Large intestine (tissue), 3 donors: ENCODE measurements around the gene ADORA3. TPM values are rescaled to one million over a fixed set of nuclear protein-coding genes. Genes with fewer than 3 reads are reported as not detected.

Source experiments
- DNase-seq, 2 donors: peaks; one replicate each; pipeline versions ENCODE4 v3.0.0 to v3.0.0-alpha.2; 2013
- H3K27ac ChIP-seq: one replicate; pipeline ENCODE4 v1.5.1; 2013; ENCODE audit warnings: low read length
- H3K27me3 ChIP-seq: 2 replicates; pipeline ENCODE4 v1.6.1; 2013; ENCODE audit warnings: low read length; ENCODE audit not compliant: control insufficient read depth, insufficient read depth
- H3K36me3 ChIP-seq: 2 replicates; pipeline ENCODE4 v1.6.1; 2013; ENCODE audit warnings: low read length; ENCODE audit not compliant: control insufficient read depth, insufficient read depth
- H3K4me1 ChIP-seq: one replicate; pipeline ENCODE4 v1.6.1; 2013; ENCODE audit warnings: low read length; ENCODE audit not compliant: control insufficient read depth, insufficient read depth
- H3K4me3 ChIP-seq: one replicate; pipeline ENCODE4 v1.5.1; 2013; ENCODE audit warnings: low read length
- H3K9me3 ChIP-seq: one replicate; pipeline ENCODE4 v1.6.1; 2013; ENCODE audit warnings: mild to moderate bottlenecking, low read depth, low read length, moderate library complexity; ENCODE audit not compliant: control insufficient read depth
- WGBS: methylation state at CpG from one replicate; pipeline ENCODE4 v1.1.5; 2013; ENCODE audit warnings: low lambda C conversion rate; ENCODE audit not compliant: insufficient coverage; 5-methylcytosine and 5-hydroxymethylcytosine counted together
- polyA plus RNA-seq: library from polyadenylated mRNA; unstranded; fragments of 120-200 nt; gene quantifications from one replicate; pipeline ENCODE4 v1.2.1, GENCODE V29; 2013

The ADORA3 gene
- polyA plus RNA-seq, 1 donor: 2.9 TPM

GRCh38 chr1:111476761-111477309, 26.6 kb downstream of the ADORA3 start:
- H3K27me3 ChIP-seq: no peaks in the 10 kb centered on the region
- no peak overlapping the region for H3K27ac ChIP-seq
- WGBS: no CpG with 5 or more reads among the region's 2 CpGs
- peaks cover 6% of the 10 kb centered on the region for H3K36me3 ChIP-seq
- no peaks in the 10 kb centered on the region for H3K4me1 ChIP-seq
- no peaks in the 10 kb centered on the region for H3K9me3 ChIP-seq
- no peak overlapping the region for H3K4me3 ChIP-seq
- peak in 1 of 2 donors; percentile 20 for DNase-seq

- Histone ChIP-seq H3K36me3 (peaks cover 6% of the 10 kb centered on the region), H3K4me1 (no peaks in the 10 kb centered on the region), H3K4me3 (no peak overlapping the region), H3K9me3 (no peaks in the 10 kb centered on the region), H3K27me3 (no peaks in the 10 kb centered on the region), H3K27ac (no peak overlapping the region)
- no peak for DNase-seq
Observed at GRCh38 chr1:111476214-111476613, 27.2 kb downstream of the ADORA3 start.

GRCh38 chr1:111475701-111476100, 27.7 kb downstream of the ADORA3 start:
- DNase-seq: no peak
- no peak overlapping the region for H3K4me3 ChIP-seq
- WGBS: 72% methylated on average over 3 of the region's 5 CpGs
- peaks cover 6% of the 10 kb centered on the region for H3K36me3 ChIP-seq
- H3K27me3 ChIP-seq: no peaks in the 10 kb centered on the region
- H3K27ac ChIP-seq: no peak overlapping the region
- H3K4me1 ChIP-seq: no peaks in the 10 kb centered on the region
- H3K9me3 ChIP-seq: no peaks in the 10 kb centered on the region

- H3K4me3 ChIP-seq: no peak overlapping the region
Observed at GRCh38 chr1:111474521-111474920, 28.9 kb downstream of the ADORA3 start.

GRCh38 chr1:111474106-111474505, 29.3 kb downstream of the ADORA3 start:
- H3K27me3 ChIP-seq: no peaks in the 10 kb centered on the region
- no peak overlapping the region for H3K27ac ChIP-seq
- H3K4me3 ChIP-seq: no peak overlapping the region
- 94% methylated on average over 2 of the region's 5 CpGs for WGBS
- H3K9me3 ChIP-seq: no peaks in the 10 kb centered on the region
- no peaks in the 10 kb centered on the region for H3K4me1 ChIP-seq
- DNase-seq: no peak
- peaks cover 19% of the 10 kb centered on the region for H3K36me3 ChIP-seq

More at GRCh38 chr1:111474521-111474920, 28.9 kb downstream of the ADORA3 start:
- Histone ChIP-seq H3K27ac (no peak overlapping the region), H3K4me1 (no peaks in the 10 kb centered on the region), H3K9me3 (no peaks in the 10 kb centered on the region), H3K36me3 (peaks cover 16% of the 10 kb centered on the region), H3K27me3 (no peaks in the 10 kb centered on the region)
- WGBS: 100% methylated on average over 1 of the region's 4 CpGs
- no peak for DNase-seq

- peaks cover 22% of the 10 kb centered on the region for H3K36me3 ChIP-seq
- H3K27ac ChIP-seq: no peak overlapping the region
- H3K4me3 ChIP-seq: no peak overlapping the region
- WGBS: 88% methylated on average over 1 of the region's 3 CpGs
- DNase-seq: no peak
- no peaks in the 10 kb centered on the region for H3K27me3 ChIP-seq
- H3K4me1 ChIP-seq: no peaks in the 10 kb centered on the region
- no peaks in the 10 kb centered on the region for H3K9me3 ChIP-seq
Observed at GRCh38 chr1:111471538-111471937, 31.9 kb downstream of the ADORA3 start.

GRCh38 chr1:111471012-111471411, 32.4 kb downstream of the ADORA3 start:
- Histone ChIP-seq H3K36me3 (peaks cover 22% of the 10 kb centered on the region), H3K27ac (no peak overlapping the region), H3K27me3 (no peaks in the 10 kb centered on the region), H3K9me3 (no peaks in the 10 kb centered on the region), H3K4me1 (no peaks in the 10 kb centered on the region), H3K4me3 (no peak overlapping the region)
- no peak for DNase-seq
- no CpG with 5 or more reads among the region's 3 CpGs for WGBS

- H3K27ac ChIP-seq: no peak overlapping the region
- H3K36me3 ChIP-seq: peaks cover 22% of the 10 kb centered on the region
- H3K4me3 ChIP-seq: no peak overlapping the region
- no peaks in the 10 kb centered on the region for H3K9me3 ChIP-seq
- 100% methylated on average over 1 of the region's 5 CpGs for WGBS
- DNase-seq: no peak
- H3K27me3 ChIP-seq: no peaks in the 10 kb centered on the region
- no peaks in the 10 kb centered on the region for H3K4me1 ChIP-seq
Observed at GRCh38 chr1:111470596-111470995, 32.8 kb downstream of the ADORA3 start.

- Histone ChIP-seq H3K9me3 (no peaks in the 10 kb centered on the region), H3K4me3 (no peak overlapping the region), H3K27ac (no peak overlapping the region), H3K36me3 (peaks cover 22% of the 10 kb centered on the region), H3K27me3 (no peaks in the 10 kb centered on the region), H3K4me1 (no peaks in the 10 kb centered on the region)
- DNase-seq: no peak
Observed at GRCh38 chr1:111469539-111469938, 33.9 kb downstream of the ADORA3 start.

GRCh38 chr1:111468717-111469100, 34.7 kb downstream of the ADORA3 start:
- Histone ChIP-seq H3K27ac (no peak overlapping the region), H3K4me1 (no peaks in the 10 kb centered on the region), H3K36me3 (peaks cover 22% of the 10 kb centered on the region), H3K4me3 (no peak overlapping the region), H3K9me3 (no peaks in the 10 kb centered on the region), H3K27me3 (no peaks in the 10 kb centered on the region)
- no peak for DNase-seq

GRCh38 chr1:111467865-111468716, 35.3 kb downstream of the ADORA3 start:
- Histone ChIP-seq H3K4me1 (peaks cover 2% of the 10 kb centered on the region), H3K27me3 (no peaks in the 10 kb centered on the region), H3K4me3 (no peak overlapping the region), H3K9me3 (no peaks in the 10 kb centered on the region), H3K27ac (peak overlapping the region; percentile 13), H3K36me3 (peaks cover 22% of the 10 kb centered on the region)
- DNase-seq: no peak
- WGBS: no CpG with 5 or more reads among the region's 2 CpGs
